ENCODE data around the gene MYO1C.

MYO1C gene

DNA sequence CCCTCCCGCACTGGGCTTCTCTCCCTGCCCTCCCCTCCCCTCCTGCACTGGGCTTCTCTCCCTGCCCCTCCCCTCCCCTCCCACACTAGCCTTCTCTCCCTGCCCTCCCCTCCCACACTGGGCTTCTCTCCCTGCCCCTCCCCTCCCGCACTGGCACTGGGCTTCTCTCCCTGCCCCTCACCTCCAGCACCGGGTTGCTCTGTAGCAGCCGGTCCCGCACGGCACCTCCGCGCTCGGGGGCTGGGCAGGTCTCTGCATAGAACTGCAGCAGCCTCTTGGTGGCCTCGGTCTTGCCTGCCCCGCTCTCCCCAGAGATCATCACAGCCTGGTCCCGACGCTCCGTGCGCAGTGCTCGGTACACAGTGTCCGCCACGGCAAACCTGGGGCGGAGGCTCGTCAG is 9.8 kb downstream of the MYO1C start:
- Histone ChIP-seq H3K4me3 (ENCODE audit: severe bottlenecking) (no peak overlapping the region), H3K4me1 (ENCODE audit: insufficient read depth, poor library complexity, severe bottlenecking) (peaks cover 8% of the 10 kb centered on the region), H3K27ac (ENCODE audit: poor library complexity, severe bottlenecking) (no peak overlapping the region), H3K9me3 (ENCODE audit: severe bottlenecking) (no peaks in the 10 kb centered on the region), H3K36me3 (ENCODE audit: low read depth) (peaks cover 46% of the 10 kb centered on the region), H3K27me3 (ENCODE audit: insufficient read depth, poor library complexity, severe bottlenecking) (no peaks in the 10 kb centered on the region)
- TF ChIP-seq, protein P1, sequence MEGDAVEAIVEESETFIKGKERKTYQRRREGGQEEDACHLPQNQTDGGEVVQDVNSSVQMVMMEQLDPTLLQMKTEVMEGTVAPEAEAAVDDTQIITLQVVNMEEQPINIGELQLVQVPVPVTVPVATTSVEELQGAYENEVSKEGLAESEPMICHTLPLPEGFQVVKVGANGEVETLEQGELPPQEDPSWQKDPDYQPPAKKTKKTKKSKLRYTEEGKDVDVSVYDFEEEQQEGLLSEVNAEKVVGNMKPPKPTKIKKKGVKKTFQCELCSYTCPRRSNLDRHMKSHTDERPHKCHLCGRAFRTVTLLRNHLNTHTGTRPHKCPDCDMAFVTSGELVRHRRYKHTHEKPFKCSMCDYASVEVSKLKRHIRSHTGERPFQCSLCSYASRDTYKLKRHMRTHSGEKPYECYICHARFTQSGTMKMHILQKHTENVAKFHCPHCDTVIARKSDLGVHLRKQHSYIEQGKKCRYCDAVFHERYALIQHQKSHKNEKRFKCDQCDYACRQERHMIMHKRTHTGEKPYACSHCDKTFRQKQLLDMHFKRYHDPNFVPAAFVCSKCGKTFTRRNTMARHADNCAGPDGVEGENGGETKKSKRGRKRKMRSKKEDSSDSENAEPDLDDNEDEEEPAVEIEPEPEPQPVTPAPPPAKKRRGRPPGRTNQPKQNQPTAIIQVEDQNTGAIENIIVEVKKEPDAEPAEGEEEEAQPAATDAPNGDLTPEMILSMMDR (IDR thresholded peaks at IDR 0.05; ENCODE audit: poor library complexity, severe bottlenecking): no peak
- no peak for DNase-seq (ENCODE audit: low spot score)
- ATAC-seq (ENCODE audit: low read depth): no peak

DNA sequence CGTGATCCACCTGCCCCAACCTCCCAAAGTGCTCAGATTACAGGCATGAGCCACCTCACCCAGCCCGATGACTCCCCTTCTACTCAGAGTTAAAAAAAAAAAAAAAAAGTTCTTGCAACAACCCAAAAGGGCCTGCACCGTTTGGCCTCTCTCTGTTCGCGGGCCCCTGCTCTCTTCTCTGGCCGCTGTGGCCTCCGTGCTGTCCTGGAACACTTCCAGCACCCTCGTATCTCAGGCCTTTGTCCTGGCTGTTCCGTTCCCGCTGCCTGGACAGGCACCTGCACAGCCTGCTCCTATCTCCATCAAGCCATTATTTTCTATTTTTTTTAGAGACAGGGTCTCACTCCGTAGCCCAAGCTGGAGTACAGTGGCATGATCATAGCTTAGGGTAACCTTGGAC is 10.8 kb downstream of the MYO1C start:
- H3K27ac ChIP-seq (ENCODE audit: poor library complexity, severe bottlenecking): no peak overlapping the region
- H3K27me3 ChIP-seq (ENCODE audit: insufficient read depth, poor library complexity, severe bottlenecking): no peaks in the 10 kb centered on the region
- H3K4me3 ChIP-seq (ENCODE audit: severe bottlenecking): no peak overlapping the region
- no peak for DNase-seq (ENCODE audit: low spot score)
- no peaks in the 10 kb centered on the region for H3K9me3 ChIP-seq (ENCODE audit: severe bottlenecking)
- H3K4me1 ChIP-seq (ENCODE audit: insufficient read depth, poor library complexity, severe bottlenecking): peaks cover 3% of the 10 kb centered on the region
- TF ChIP-seq, protein P1 (IDR thresholded peaks at IDR 0.05; ENCODE audit: poor library complexity, severe bottlenecking): no peak
- ATAC-seq (ENCODE audit: low read depth): no peak
- H3K36me3 ChIP-seq (ENCODE audit: low read depth): peaks cover 51% of the 10 kb centered on the region

DNA sequence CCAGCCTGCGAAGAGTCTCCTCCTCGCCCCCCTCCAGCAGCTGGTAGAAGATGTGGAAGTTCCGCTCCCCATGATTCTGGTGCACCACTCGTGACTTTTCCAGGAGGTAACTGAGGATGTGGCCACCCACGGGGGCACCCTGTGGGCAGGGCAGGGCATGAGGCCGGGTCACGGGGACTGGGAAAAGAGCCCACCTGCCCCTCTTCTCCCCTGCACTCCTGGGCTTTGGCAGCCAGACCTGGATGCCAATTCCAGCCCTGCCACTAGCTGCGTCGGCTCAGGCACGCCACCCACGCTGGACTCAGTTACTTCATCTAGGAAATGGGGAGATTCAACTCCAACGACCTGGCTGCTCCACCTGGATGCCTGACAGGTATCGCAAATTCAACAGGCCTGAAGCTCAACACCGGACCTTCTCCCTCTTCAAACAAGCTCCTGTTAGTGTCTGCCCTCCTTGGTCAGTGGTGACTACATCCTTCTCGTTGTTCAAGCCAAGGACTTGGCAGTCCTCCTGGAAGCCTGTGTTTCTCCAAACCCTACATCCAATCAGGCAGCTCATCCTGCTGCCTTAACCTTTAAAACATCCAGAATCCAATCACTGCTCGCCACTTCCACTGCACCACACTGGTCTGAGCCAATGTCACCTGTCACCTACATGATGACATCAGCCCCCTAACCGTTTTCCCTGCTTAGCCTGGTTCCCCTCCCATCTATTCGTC is 11.6 kb downstream of the MYO1C start:
- DNase-seq (ENCODE audit: low spot score) (no peak), ATAC-seq (ENCODE audit: low read depth) (no peak)
- H3K27me3 ChIP-seq (ENCODE audit: insufficient read depth, poor library complexity, severe bottlenecking): no peaks in the 10 kb centered on the region
- no peak overlapping the region for H3K4me3 ChIP-seq (ENCODE audit: severe bottlenecking)
- no peak overlapping the region for H3K27ac ChIP-seq (ENCODE audit: poor library complexity, severe bottlenecking)
- H3K36me3 ChIP-seq (ENCODE audit: low read depth): peaks cover 57% of the 10 kb centered on the region
- H3K4me1 ChIP-seq (ENCODE audit: insufficient read depth, poor library complexity, severe bottlenecking): no peaks in the 10 kb centered on the region
- no peaks in the 10 kb centered on the region for H3K9me3 ChIP-seq (ENCODE audit: severe bottlenecking)
- TF ChIP-seq, protein P1 (IDR thresholded peaks at IDR 0.05; ENCODE audit: poor library complexity, severe bottlenecking): no peak

DNA sequence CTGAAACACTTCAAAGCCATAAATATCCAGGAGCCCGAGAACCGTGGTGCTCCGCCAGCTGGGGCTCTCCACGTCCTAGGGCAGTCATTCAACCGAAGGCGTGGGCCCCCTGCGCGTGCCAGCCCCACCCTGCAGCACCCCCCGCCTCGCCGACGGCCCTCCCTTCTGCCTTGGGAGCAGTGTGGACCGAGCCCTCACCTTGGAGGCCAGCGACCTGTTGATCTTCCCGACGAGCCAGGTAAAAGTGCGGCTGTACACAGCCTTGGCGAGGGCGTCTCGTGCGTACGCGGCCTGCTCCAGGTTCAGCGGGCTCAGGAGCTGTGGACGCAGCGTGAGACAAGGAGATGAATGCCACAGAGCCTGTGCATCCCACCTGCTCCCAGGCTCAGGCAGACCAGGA is 14.1 kb downstream of the MYO1C start:
- ATAC-seq (ENCODE audit: low read depth) (no peak), DNase-seq (ENCODE audit: low spot score) (no peak)
- TF ChIP-seq, protein P1 (IDR thresholded peaks at IDR 0.05; ENCODE audit: poor library complexity, severe bottlenecking): no peak
- no peaks in the 10 kb centered on the region for H3K9me3 ChIP-seq (ENCODE audit: severe bottlenecking)
- H3K36me3 ChIP-seq (ENCODE audit: low read depth): peaks cover 51% of the 10 kb centered on the region
- H3K4me1 ChIP-seq (ENCODE audit: insufficient read depth, poor library complexity, severe bottlenecking): no peaks in the 10 kb centered on the region
- H3K27ac ChIP-seq (ENCODE audit: poor library complexity, severe bottlenecking): no peak overlapping the region
- H3K27me3 ChIP-seq (ENCODE audit: insufficient read depth, poor library complexity, severe bottlenecking): no peaks in the 10 kb centered on the region
- H3K4me3 ChIP-seq (ENCODE audit: severe bottlenecking): no peak overlapping the region

DNA sequence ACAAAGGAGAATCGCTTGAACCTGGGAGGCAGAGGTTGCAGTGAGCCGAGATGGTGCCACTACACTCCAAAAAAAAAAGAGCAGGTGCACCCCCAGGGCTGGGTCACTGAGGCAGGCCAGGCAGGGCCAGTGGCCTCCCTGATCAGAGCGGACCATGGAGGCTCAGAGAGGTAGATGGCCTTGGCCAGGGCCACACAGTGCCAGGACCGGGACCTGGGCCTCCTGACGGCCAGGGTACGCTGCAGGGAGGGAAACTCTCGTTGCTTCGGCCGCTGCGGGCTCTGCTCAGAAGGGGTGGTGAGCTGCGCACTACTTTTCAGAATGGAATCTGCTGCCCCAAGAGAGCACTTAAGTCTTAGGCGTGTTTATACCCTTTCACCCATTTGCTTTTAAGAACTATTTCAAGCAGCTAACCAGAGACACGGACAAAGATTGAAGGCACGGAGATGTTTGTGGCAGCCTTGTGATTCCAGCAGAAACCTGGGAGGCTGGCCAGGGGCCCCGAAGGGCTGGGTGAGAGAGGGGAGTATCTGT is 17.1 kb downstream of the MYO1C start:
- H3K4me3 ChIP-seq (ENCODE audit: severe bottlenecking): no peak overlapping the region
- no peaks in the 10 kb centered on the region for H3K27me3 ChIP-seq (ENCODE audit: insufficient read depth, poor library complexity, severe bottlenecking)
- no peaks in the 10 kb centered on the region for H3K4me1 ChIP-seq (ENCODE audit: insufficient read depth, poor library complexity, severe bottlenecking)
- H3K9me3 ChIP-seq (ENCODE audit: severe bottlenecking): no peaks in the 10 kb centered on the region
- ATAC-seq (ENCODE audit: low read depth): no peak
- H3K36me3 ChIP-seq (ENCODE audit: low read depth): peaks cover 51% of the 10 kb centered on the region
- TF ChIP-seq, protein P1 (IDR thresholded peaks at IDR 0.05; ENCODE audit: poor library complexity, severe bottlenecking): no peak
- H3K27ac ChIP-seq (ENCODE audit: poor library complexity, severe bottlenecking): no peak overlapping the region
- no peak for DNase-seq (ENCODE audit: low spot score)

Measured in RWPE2 (cell line).